Vagina (tissue), 2 donors: Measurements from ENCODE around the gene RHOJ. TPM values are rescaled to one million over a fixed set of nuclear protein-coding genes. Genes with fewer than 3 reads are reported as not detected.
"Not testable (repeated sequence)": the region's sequence is repeated elsewhere in the genome, so short reads cannot be mapped to it uniquely, and the experiment has no call there.

Experiments used
- DNase-seq, 2 donors: peaks; one replicate each; pipeline ENCODE4 v3.0.0-alpha.2; 2017; ENCODE audit errors: extremely low spot score in 2 of 2
- H3K27ac ChIP-seq: fragments of 200-600 bp; sonication (generic); one replicate; pipeline ENCODE4 v1.5.1; 2019
- H3K27me3 ChIP-seq: fragments of 200-600 bp; sonication (generic); one replicate; pipeline ENCODE4 v1.5.1; 2019
- H3K36me3 ChIP-seq, 2 donors: fragments of 200-600 bp; sonication (generic); one replicate each; pipeline ENCODE4 v1.5.1; 2017 to 2019
- H3K4me1 ChIP-seq: fragments of 200-600 bp; sonication (generic); one replicate; pipeline ENCODE4 v1.5.1; 2019
- H3K4me3 ChIP-seq, 2 donors: fragments of 200-600 bp; sonication (generic); 1 replicate in 1 of 2; 2 replicates in 1 of 2; pipeline ENCODE4 v1.5.1; 2016 to 2019
- H3K9me3 ChIP-seq: fragments of 200-600 bp; sonication (generic); one replicate; pipeline ENCODE4 v1.5.1; 2019
- POLR2A ChIP-seq, 2 donors: fragments of 450-650 bp; IDR thresholded peaks; one replicate each; pipeline ENCODE4 v1.6.1; 2017; ENCODE audit warnings: antibody characterized with exemption in 2 of 2, mild to moderate bottlenecking in 2 of 2, moderate library complexity in 2 of 2
- POLR2AphosphoS5 ChIP-seq, 2 donors: sonication (generic); formaldehyde crosslinking; IDR thresholded peaks; one replicate each; pipeline ENCODE4 v1.9.0; 2017; ENCODE audit warnings: antibody characterized with exemption in 2 of 2, mild to moderate bottlenecking in 2 of 2, low read depth in 1 of 2; ENCODE audit not compliant: insufficient read depth in 1 of 2
- intact Hi-C: fragments of 100-400 bp; cut with DNase I; formaldehyde crosslinking; loops from one replicate; pipeline ENCODE4 v1.15.1; 2023
- total RNA-seq: library from RNA; depleted of rRNA; stranded (reverse); fragments of >200 nt; gene quantifications from one replicate; pipeline ENCODE4 v1.2.3, GENCODE V29; 2016
- TF ChIP-seq, protein P1 (sequence below), 3 experiments: fragments of 450-650 bp in 2 of 3; fragments of 200-600 bp in 1 of 3; sonication (generic) in 1 of 3; IDR thresholded peaks; one replicate each; pipeline ENCODE4 v1.5.1; 2017 to 2019; ENCODE audit warnings: antibody characterized with exemption in 3 of 3, mild to moderate bottlenecking in 2 of 3, moderate library complexity in 2 of 3

RHOJ gene
- total RNA-seq, 1 donor from 2014 or later: 10.8 TPM

DNA sequence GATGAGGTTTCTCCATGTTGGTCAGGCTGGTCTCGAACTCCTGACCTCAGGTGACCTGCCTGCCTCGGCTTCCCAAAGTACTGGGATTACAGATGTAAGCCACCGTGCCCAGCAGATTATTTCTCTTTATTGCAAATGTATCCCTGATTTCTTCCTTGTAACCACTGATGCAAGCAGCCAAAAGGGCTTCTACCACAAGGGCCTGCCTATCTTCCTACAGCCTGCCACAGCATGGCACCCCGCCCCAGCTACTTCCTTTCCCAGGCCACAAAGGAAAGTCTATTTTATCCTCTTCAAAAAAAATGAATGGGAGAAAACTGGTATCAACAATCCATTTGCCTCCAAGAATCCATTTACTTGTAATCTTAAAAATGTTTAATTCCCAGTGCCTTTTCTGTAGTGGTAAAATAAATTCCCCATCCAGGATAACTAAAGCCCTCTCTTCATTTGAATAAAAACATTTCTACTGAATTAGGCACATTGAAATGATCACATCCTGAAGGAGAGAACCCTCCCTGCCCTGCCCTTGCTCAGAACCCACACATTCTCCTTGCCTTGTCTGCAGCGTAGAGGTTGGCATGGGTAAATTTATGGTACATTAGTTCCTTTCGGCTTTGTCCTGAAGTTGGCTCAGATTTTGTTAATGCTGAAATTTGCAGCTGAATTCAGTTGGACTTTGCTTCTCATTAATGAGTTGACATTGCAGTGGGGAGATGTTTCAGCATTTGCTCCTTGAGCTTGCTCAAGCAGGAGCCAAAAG, 95.3 kb downstream of the RHOJ start:
- no peak for DNase-seq
- H3K4me1 ChIP-seq: no peaks in the 10 kb centered on the region
- H3K27ac ChIP-seq: no peak overlapping the region
- H3K36me3 ChIP-seq: no peaks in the 10 kb centered on the region
- no peaks in the 10 kb centered on the region for H3K9me3 ChIP-seq
- no peaks in the 10 kb centered on the region for H3K27me3 ChIP-seq
- intact Hi-C loops: no loop called here
- no peak overlapping the region for H3K4me3 ChIP-seq
- TF ChIP-seq POLR2AphosphoS5 (IDR thresholded peaks at IDR 0.05; ENCODE audit: insufficient read depth in 1 of 2, low read depth in 1 of 2): no peak
- TF ChIP-seq POLR2A (IDR thresholded peaks at IDR 0.05): no peak
- TF ChIP-seq, protein P1, sequence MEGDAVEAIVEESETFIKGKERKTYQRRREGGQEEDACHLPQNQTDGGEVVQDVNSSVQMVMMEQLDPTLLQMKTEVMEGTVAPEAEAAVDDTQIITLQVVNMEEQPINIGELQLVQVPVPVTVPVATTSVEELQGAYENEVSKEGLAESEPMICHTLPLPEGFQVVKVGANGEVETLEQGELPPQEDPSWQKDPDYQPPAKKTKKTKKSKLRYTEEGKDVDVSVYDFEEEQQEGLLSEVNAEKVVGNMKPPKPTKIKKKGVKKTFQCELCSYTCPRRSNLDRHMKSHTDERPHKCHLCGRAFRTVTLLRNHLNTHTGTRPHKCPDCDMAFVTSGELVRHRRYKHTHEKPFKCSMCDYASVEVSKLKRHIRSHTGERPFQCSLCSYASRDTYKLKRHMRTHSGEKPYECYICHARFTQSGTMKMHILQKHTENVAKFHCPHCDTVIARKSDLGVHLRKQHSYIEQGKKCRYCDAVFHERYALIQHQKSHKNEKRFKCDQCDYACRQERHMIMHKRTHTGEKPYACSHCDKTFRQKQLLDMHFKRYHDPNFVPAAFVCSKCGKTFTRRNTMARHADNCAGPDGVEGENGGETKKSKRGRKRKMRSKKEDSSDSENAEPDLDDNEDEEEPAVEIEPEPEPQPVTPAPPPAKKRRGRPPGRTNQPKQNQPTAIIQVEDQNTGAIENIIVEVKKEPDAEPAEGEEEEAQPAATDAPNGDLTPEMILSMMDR (IDR thresholded peaks at IDR 0.05): no peak

DNA sequence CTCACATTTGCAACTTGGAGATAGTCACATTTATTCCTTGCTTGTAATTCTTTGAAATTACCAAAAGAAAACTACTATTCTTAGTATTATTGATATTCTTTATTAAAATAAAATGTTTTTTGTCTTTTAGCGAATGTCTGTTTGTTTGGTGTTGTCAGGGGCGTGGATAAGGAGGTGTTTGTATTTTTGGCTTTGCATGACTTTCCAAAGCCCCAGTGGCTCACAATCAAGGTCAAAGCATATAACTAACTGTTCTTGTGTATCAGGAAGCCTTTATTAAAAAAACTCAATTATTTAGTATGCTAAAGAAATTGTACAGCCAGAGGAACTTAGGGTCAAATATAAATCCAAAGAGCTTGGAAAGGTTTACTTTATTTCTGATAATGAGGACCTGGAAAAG, 96.6 kb downstream of the RHOJ start:
- no peaks in the 10 kb centered on the region for H3K4me1 ChIP-seq
- no peak overlapping the region for H3K27ac ChIP-seq
- no peaks in the 10 kb centered on the region for H3K27me3 ChIP-seq
- no peaks in the 10 kb centered on the region for H3K9me3 ChIP-seq
- DNase-seq: no peak
- TF ChIP-seq POLR2A (IDR thresholded peaks at IDR 0.05) (no peak), POLR2AphosphoS5 (IDR thresholded peaks at IDR 0.05; ENCODE audit: insufficient read depth in 1 of 2, low read depth in 1 of 2) (no peak)
- TF ChIP-seq, protein P1 (IDR thresholded peaks at IDR 0.05): no peak
- no peaks in the 10 kb centered on the region for H3K36me3 ChIP-seq
- no peak overlapping the region for H3K4me3 ChIP-seq
- intact Hi-C loops: no loop called here

DNA sequence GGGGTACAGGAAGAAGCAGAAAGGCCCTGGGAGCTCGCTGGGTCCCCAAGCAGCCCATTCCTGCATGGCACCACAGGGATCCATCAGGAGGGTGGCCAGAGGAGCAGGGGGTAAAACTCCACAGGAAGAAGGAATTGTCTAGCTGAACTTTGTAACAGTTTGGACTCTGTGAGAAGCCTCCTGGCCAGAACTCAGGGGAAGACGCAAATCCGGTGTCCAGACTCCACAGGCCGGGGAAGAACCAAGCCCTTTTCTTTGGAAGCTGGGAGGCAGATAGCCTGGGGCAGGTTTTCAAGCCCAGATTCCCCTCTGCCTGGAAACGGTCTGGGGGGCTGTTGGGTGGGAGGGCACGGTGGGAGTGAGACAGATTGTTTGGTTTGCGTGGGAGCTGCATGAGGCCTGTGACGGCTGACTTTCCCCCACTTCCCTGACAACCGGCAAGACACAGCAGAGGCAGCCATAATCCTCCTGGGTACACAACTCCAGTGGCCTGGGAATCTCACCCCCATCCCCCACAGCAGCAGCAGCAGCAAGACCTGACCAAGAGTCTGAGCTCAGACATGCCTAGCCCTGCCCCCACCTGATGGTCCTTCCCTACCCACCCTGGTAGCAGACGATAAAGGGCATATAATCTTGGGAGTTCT, 97.8 kb downstream of the RHOJ start:
- Histone ChIP-seq H3K27ac (no peak overlapping the region), H3K36me3 (no peaks in the 10 kb centered on the region), H3K4me1 (no peaks in the 10 kb centered on the region), H3K4me3 (no peak overlapping the region), H3K27me3 (no peaks in the 10 kb centered on the region), H3K9me3 (no peaks in the 10 kb centered on the region)
- intact Hi-C loops: no loop called here
- no peak for DNase-seq
- TF ChIP-seq, protein P1 (IDR thresholded peaks at IDR 0.05): no peak
- TF ChIP-seq POLR2AphosphoS5 (IDR thresholded peaks at IDR 0.05; ENCODE audit: insufficient read depth in 1 of 2, low read depth in 1 of 2) (no peak), POLR2A (IDR thresholded peaks at IDR 0.05) (no peak)

DNA sequence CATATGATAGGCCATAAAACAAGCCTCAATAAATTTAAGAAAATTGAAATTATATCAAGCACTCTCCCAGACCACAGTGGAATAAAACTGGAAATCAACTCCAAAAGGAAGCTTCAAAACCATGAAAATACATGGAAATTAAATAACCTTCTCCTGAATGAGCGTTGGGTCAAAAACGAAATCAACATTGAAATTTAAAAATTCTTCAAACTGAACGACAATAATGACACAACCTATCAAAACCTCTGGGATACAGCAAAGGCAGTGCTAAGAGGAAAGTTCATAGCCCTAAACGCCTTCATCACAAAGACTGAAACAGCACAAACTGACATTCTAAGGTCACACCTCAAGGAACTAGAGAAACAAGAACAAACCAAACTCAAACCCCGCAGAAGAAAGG, 100.2 kb downstream of the RHOJ start:
- H3K4me1 ChIP-seq, H3K36me3 ChIP-seq, H3K27ac ChIP-seq, H3K9me3 ChIP-seq, H3K27me3 ChIP-seq, DNase-seq, intact Hi-C loops, H3K4me3 ChIP-seq: not testable (repeated sequence)

DNA sequence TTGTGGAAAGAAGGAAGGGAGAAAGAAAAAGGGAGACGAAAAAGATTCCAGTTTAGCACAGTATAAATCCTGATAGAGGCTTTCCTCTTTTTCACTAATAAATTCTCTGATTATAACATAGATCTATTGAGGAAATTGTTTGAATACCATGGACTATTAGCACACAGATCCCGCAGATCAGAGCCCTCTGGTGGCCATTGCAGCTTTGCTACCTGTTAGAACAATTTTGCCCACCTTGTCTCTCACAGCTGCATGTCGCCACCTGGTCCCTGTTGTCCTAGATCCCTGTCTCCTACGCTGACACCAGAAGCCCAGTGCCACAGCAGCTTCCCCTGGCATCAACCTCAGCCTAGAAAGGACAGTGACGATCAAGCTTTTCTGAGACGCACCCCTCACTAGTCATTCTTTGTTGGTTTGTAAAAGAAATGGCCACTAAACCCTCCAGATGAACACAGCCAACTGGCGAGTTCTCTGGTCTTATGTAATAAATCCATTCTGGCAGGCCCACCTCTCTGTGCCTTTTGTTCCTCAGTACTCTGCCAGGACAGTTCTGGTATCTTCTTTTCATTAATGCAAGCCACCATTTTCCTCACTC, 104.6 kb downstream of the RHOJ start:
- no peaks in the 10 kb centered on the region for H3K9me3 ChIP-seq
- H3K36me3 ChIP-seq: no peaks in the 10 kb centered on the region
- no peak for DNase-seq
- H3K4me3 ChIP-seq: no peak overlapping the region
- H3K4me1 ChIP-seq: peaks cover 8% of the 10 kb centered on the region
- H3K27me3 ChIP-seq: no peaks in the 10 kb centered on the region
- intact Hi-C loops: no loop called here
- TF ChIP-seq, protein P1 (IDR thresholded peaks at IDR 0.05): no peak
- TF ChIP-seq POLR2A (IDR thresholded peaks at IDR 0.05): no peak
- no peak for TF ChIP-seq POLR2AphosphoS5 (IDR thresholded peaks at IDR 0.05; ENCODE audit: insufficient read depth in 1 of 2, low read depth in 1 of 2)
- H3K27ac ChIP-seq: no peak overlapping the region
